NCI-H146 treated with DMSO at 0.1 percent for 48 hours (cell line): Measurements from ENCODE around the gene SUPV3L1.

ENCODE experiments used
- DNase-seq: peaks from one replicate; lab custom pipeline; 2025; ENCODE audit not compliant: unreplicated experiment; lab: John Stamatoyannopoulos, UW

SUPV3L1 gene

GRCh38 chr10:69254877-69255276 lies 74.8 kb downstream of the SUPV3L1 start:
- DNase-seq = no peak
